A549 (cell line): ENCODE data around the gene RPL7A. TPM values are rescaled to one million over a fixed set of nuclear protein-coding genes. Genes with fewer than 3 reads are reported as not detected.

Experiments used
- ATAC-seq, 2 experiments: fragments of 200-7000 bp in 1 of 2; fragments of >200 bp in 1 of 2; cut with Nextera tagmentation in 1 of 2; cut with Tn5 transposase in 1 of 2; 3 replicates each; pipeline versions ENCODE4 v1.8.0 to v1.9.1; 2018 to 2020; ENCODE audit warnings: mild to moderate bottlenecking in 1 of 2, moderate library complexity in 1 of 2
- CTCF ChIA-PET: fragments of 300-600 bp; sonication (Branson Sonifier 250); formaldehyde crosslinking; extraction: SDS; loops from one replicate; lab custom pipeline; 2021; ENCODE audit warnings: antibody characterized with exemption, inconsistent platforms; lab: Yijun Ruan, JAX
- POLR2A ChIA-PET: fragments of 350-600 bp; formaldehyde crosslinking; extraction: SDS; loops from one replicate; lab custom pipeline; 2021; ENCODE audit warnings: antibody characterized with exemption, inconsistent platforms; lab: Yijun Ruan, JAX
- DNase-seq, 2 experiments: peaks; one replicate each; pipeline versions ENCODE4 v3.0.0 to v3.0.0-alpha.2; 2011 to 2016; ENCODE audit warnings: low read depth in 1 of 2, low spot score in 1 of 2
- FAIRE-seq: peaks from 2 replicates; lab custom pipeline; 2011; peaks lifted over from hg19 to GRCh38; lab: Jason Lieb, UNC
- H3K27ac ChIP-seq, 2 experiments: fragments of >200 bp; sonication (Bioruptor Twin); formaldehyde crosslinking; 3 replicates each; pipeline ENCODE4 v1.5.1; 2016 to 2017
- H3K4me1 ChIP-seq: fragments of >200 bp; sonication (Bioruptor Twin); formaldehyde crosslinking; 3 replicates; pipeline ENCODE4 v1.6.1; 2016
- H3K4me2 ChIP-seq: fragments of >200 bp; sonication (Bioruptor Twin); formaldehyde crosslinking; 3 replicates; pipeline ENCODE4 v1.6.1; 2016
- H3K4me3 ChIP-seq: fragments of >200 bp; sonication (Bioruptor Twin); formaldehyde crosslinking; 3 replicates; pipeline ENCODE4 v1.5.1; 2016
- H3K9me3 ChIP-seq: fragments of >200 bp; sonication (Bioruptor Twin); formaldehyde crosslinking; 3 replicates; pipeline ENCODE4 v1.6.1; 2016
- BCL3 ChIP-seq: fragments of >200 bp; sonication (Bioruptor Twin); formaldehyde crosslinking; IDR thresholded peaks from 3 replicates; pipeline ENCODE4 v1.6.1; 2016
- BHLHE40 ChIP-seq: IDR thresholded peaks from 2 replicates; pipeline ENCODE4 v1.6.1; 2012; ENCODE audit warnings: low read depth, low read length, inconsistent platforms
- CBX8 ChIP-seq: fragments of 200-600 bp; sonication (generic); IDR thresholded peaks from 2 replicates; pipeline ENCODE4 v1.6.1; 2016
- CHD2 ChIP-seq: fragments of 150-350 bp; IDR thresholded peaks from 2 replicates; pipeline ENCODE4 v1.6.1; 2014; ENCODE audit warnings: low read length; ENCODE audit not compliant: partially characterized antibody
- CHD4 ChIP-seq: fragments of 200-600 bp; sonication (generic); IDR thresholded peaks from 2 replicates; pipeline ENCODE4 v1.6.1; 2016; ENCODE audit warnings: antibody characterized with exemption, mild to moderate bottlenecking, borderline replicate concordance
- EHMT2 ChIP-seq: fragments of 200-600 bp; sonication (generic); IDR thresholded peaks from 2 replicates; pipeline ENCODE4 v1.6.1; 2016; ENCODE audit warnings: antibody characterized with exemption, low read depth, mild to moderate bottlenecking, moderate library complexity
- EP300 ChIP-seq, 2 experiments: fragments of >200 bp; sonication (Bioruptor Twin); formaldehyde crosslinking; IDR thresholded peaks; 2 replicates in 1 of 2; 3 replicates in 1 of 2; pipeline ENCODE4 v1.6.1; 2016 to 2017
- GATA3 ChIP-seq: IDR thresholded peaks from 2 replicates; pipeline ENCODE4 v1.6.1; 2012; ENCODE audit warnings: borderline replicate concordance
- JUN ChIP-seq, 2 experiments: fragments of >200 bp; sonication (Bioruptor Twin); formaldehyde crosslinking; IDR thresholded peaks; 2 replicates in 1 of 2; 3 replicates in 1 of 2; pipeline ENCODE4 v1.6.1; 2016 to 2017
- MAFK ChIP-seq: fragments of 450-650 bp; IDR thresholded peaks from 2 replicates; pipeline ENCODE4 v1.6.1; 2014; ENCODE audit not compliant: partially characterized antibody
- MAX ChIP-seq: IDR thresholded peaks from 2 replicates; pipeline ENCODE4 v1.6.1; 2012
- NPAS2 ChIP-seq: fragments of 250-450 bp; sonication (Bioruptor Pico); IDR thresholded peaks from 2 replicates; pipeline ENCODE4 v1.8.0; 2022; ENCODE audit warnings: mild to moderate bottlenecking, moderate library complexity, borderline replicate concordance
- NR3C1 ChIP-seq: fragments of >200 bp; sonication (Bioruptor Twin); formaldehyde crosslinking; IDR thresholded peaks from 3 replicates; pipeline ENCODE4 v1.6.1; 2017
- PBX3 ChIP-seq: IDR thresholded peaks from 2 replicates; pipeline ENCODE4 v1.6.1; 2012
- PHF8 ChIP-seq: fragments of 200-600 bp; sonication (generic); IDR thresholded peaks from 2 replicates; pipeline ENCODE4 v1.6.1; 2016; ENCODE audit warnings: low read depth, mild to moderate bottlenecking, antibody characterized with exemption, moderate library complexity, borderline replicate concordance
- RAD21 ChIP-seq, 2 experiments: fragments of >200 bp in 1 of 2; sonication (Bioruptor Twin) in 1 of 2; formaldehyde crosslinking in 1 of 2; IDR thresholded peaks in 1 of 2; conservative IDR thresholded peaks in 1 of 2; 2 replicates in 1 of 2; 3 replicates in 1 of 2; pipeline ENCODE4 v1.6.1; 2012 to 2018; ENCODE audit warnings: inconsistent platforms in 1 of 2
- RARB ChIP-seq: fragments of 250-450 bp; sonication (Bioruptor Pico); IDR thresholded peaks from 2 replicates; pipeline ENCODE4 v1.8.0; 2021; ENCODE audit warnings: mild to moderate bottlenecking, moderate library complexity
- RCOR1 ChIP-seq: fragments of 150-350 bp; IDR thresholded peaks from 2 replicates; pipeline ENCODE4 v1.6.1; 2014; ENCODE audit warnings: antibody characterized with exemption, low read length, low read depth
- REST ChIP-seq: fragments of 200-600 bp; sonication (generic); IDR thresholded peaks from 2 replicates; pipeline ENCODE4 v1.6.1; 2016; ENCODE audit warnings: antibody characterized with exemption, mild to moderate bottlenecking, moderate library complexity
- RNF2 ChIP-seq: fragments of 200-600 bp; sonication (generic); IDR thresholded peaks from 2 replicates; pipeline ENCODE4 v1.6.1; 2016; ENCODE audit warnings: low read depth, mild to moderate bottlenecking, antibody characterized with exemption, moderate library complexity, borderline replicate concordance
- WGBS: methylation state at CpG from one replicate; pipeline ENCODE4 v1.1.6; 2017; ENCODE audit errors: missing lambda C conversion rate; 5-methylcytosine and 5-hydroxymethylcytosine counted together
- polyA plus RNA-seq, 4 experiments: library from polyadenylated mRNA; depleted of rRNA in 3 of 4; stranded (reverse); fragments of >200 nt; fragmentation: RNase III in 1 of 4; extraction: RNeasy Plus Mini Kit Qiagen cat#74134 plus additional on column Dnase treatment in 1 of 4; gene quantifications; 2 replicates in 3 of 4; 3 replicates in 1 of 4; pipeline ENCODE4 v1.2.3, GENCODE V29; 2011 to 2017

Gene RPL7A
- polyA plus RNA-seq, 2 of the 4 experiments (the other 2 are of a cell fraction), result 2,218 to 2,608 TPM

DNA sequence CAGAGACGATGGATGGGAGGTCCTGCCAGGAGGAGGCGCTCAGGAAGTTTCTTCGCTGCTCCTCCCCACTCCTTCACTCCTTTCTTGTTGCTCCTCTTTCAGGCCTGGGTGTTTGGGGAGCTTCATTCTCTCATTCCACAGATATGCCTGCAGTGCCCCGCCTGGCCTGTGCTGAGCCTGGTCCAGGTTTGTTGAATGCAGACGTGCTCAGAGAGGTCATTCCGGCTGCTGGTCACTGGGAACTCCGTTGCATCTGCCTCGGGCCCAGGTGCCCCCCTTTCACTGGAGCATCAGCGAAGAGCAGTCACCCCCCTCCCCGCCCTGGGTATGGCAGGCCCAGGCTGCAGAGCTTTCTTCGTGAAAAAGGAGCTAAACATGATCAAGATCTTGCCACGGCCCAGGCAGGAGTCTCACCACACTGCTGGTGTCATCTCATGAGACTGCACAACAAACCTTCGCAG is 27.6 kb upstream of the RPL7A start (continued):
- no peak for TF ChIP-seq PHF8

GRCh38 chr9:133321411-133321935 is 26.5 kb upstream of the RPL7A start:
- ChIA-PET POLR2A (no interaction called here), CTCF (interaction anchor here (0.9 to 1.8 kb wide), 2 partner anchors 82 to 136 kb away, joined by 5 read pairs; no protein-coding TSS in a partner anchor)
- H3K4me2 ChIP-seq, result no peak overlapping the region
- 67% methylated on average over 13 of the region's 13 CpGs for WGBS
- H3K4me1 ChIP-seq, result no peaks in the 10 kb centered on the region
- H3K9me3 ChIP-seq, result 0 out of 3 replicates have a peak, but pooled peaks cover 5% of the 10 kb centered on the region
- TF ChIP-seq BCL3, result no peak
- no peak for TF ChIP-seq RARB (CRISPR knock-in tag)
- TF ChIP-seq EHMT2, result no peak
- TF ChIP-seq CHD4, result no peak
- TF ChIP-seq NR3C1, result no peak
- no peak for TF ChIP-seq MAX
- TF ChIP-seq CBX8, result no peak
- TF ChIP-seq RNF2, result no peak
- no peak for TF ChIP-seq RAD21 (conservative IDR thresholded peaks at IDR 0.05 in 1 of 2, IDR thresholded peaks at IDR 0.05 in 1 of 2)
- no peak for TF ChIP-seq CHD2
- TF ChIP-seq JUN (IDR thresholded peaks at IDR 0.05), result no peak
- TF ChIP-seq GATA3, result no peak
- TF ChIP-seq EP300 (IDR thresholded peaks at IDR 0.05), result no peak
- no peak for TF ChIP-seq BHLHE40
- TF ChIP-seq PBX3, result no peak
- no peak for TF ChIP-seq MAFK
- FAIRE-seq, result no peak
- no peak overlapping the region for H3K27ac ChIP-seq
- DNase-seq, result no peak
- no peak for ATAC-seq
- no peak overlapping the region for H3K4me3 ChIP-seq

- Histone ChIP-seq H3K27ac (no peak overlapping the region), H3K9me3 (0 out of 3 replicates have a peak, but pooled peaks cover 5% of the 10 kb centered on the region), H3K4me1 (no peaks in the 10 kb centered on the region)
- POLR2A ChIA-PET, result no interaction called here
- DNase-seq, result no peak
- TF ChIP-seq REST, result no peak
- TF ChIP-seq PBX3, result no peak
- TF ChIP-seq NPAS2 (CRISPR knock-in tag), result no peak
- TF ChIP-seq RCOR1, result no peak
- TF ChIP-seq, all 56 proteins: peak for 0
- WGBS, result 63% methylated on average over 13 of the region's 14 CpGs
- no peak overlapping the region for H3K4me2 ChIP-seq
- CTCF ChIA-PET, result interaction anchor here (0.6 kb wide), 1 partner anchor 83 kb away, joined by 3 read pairs; no protein-coding TSS in a partner anchor
- H3K4me3 ChIP-seq, result no peak overlapping the region
- FAIRE-seq, result no peak
- no peak for ATAC-seq
Observed at GRCh38 chr9:133322701-133323100, 25.3 kb upstream of the RPL7A start.
